Esophagus muscularis mucosa (tissue), 4 donors: Measurements from ENCODE around the gene DYNLL2. TPM values are rescaled to one million over a fixed set of nuclear protein-coding genes. Genes with fewer than 3 reads are reported as not detected.

Experiments
- DNase-seq: peaks from one replicate; pipeline ENCODE4 v3.0.0-alpha.2; 2017; ENCODE audit errors: extremely low spot score
- H3K27ac ChIP-seq, 4 donors: fragments of 200-600 bp; sonication (generic); replicated peaks in 1 of 4; 1 replicate in 3 of 4; 2 replicates in 1 of 4; pipeline ENCODE4 v1.5.1; 2016 to 2019; ENCODE audit warnings: mild to moderate bottlenecking in 1 of 4
- H3K27me3 ChIP-seq, 4 donors: fragments of 200-600 bp; sonication (generic); one replicate each; pipeline versions ENCODE4 v1.5.1 to v1.6.0; 2016 to 2019
- H3K36me3 ChIP-seq, 4 donors: fragments of 200-600 bp; sonication (generic); one replicate each; pipeline ENCODE4 v1.5.1; 2016 to 2019
- H3K4me1 ChIP-seq, 4 donors: fragments of 200-600 bp; sonication (generic); one replicate each; pipeline ENCODE4 v1.5.1; 2016 to 2019
- H3K4me3 ChIP-seq, 4 donors: fragments of 200-600 bp; sonication (generic); 1 replicate in 2 of 4; 2 replicates in 2 of 4; pipeline ENCODE4 v1.5.1; 2016 to 2019; ENCODE audit warnings: mild to moderate bottlenecking in 4 of 4, moderate library complexity in 1 of 4
- H3K9me3 ChIP-seq, 4 donors: fragments of 200-600 bp; sonication (generic); 1 replicate in 3 of 4; 2 replicates in 1 of 4; pipeline ENCODE4 v1.5.1; 2016 to 2019
- CTCF ChIP-seq, 3 experiments: fragments of 200-600 bp in 2 of 3; fragments of 450-650 bp in 1 of 3; sonication (generic) in 2 of 3; IDR thresholded peaks; one replicate each; pipeline ENCODE4 v1.5.1; 2017 to 2019; ENCODE audit warnings: antibody characterized with exemption in 3 of 3, mild to moderate bottlenecking in 2 of 3, moderate library complexity in 1 of 3
- EP300 ChIP-seq: sonication (generic); formaldehyde crosslinking; IDR thresholded peaks from one replicate; pipeline ENCODE4 v1.6.1; 2017; ENCODE audit warnings: antibody characterized with exemption
- POLR2A ChIP-seq: fragments of 450-650 bp; IDR thresholded peaks from one replicate; pipeline ENCODE4 v1.6.1; 2017; ENCODE audit warnings: antibody characterized with exemption, moderate library complexity, mild to moderate bottlenecking, low read depth
- POLR2AphosphoS5 ChIP-seq, 2 donors: sonication (generic); formaldehyde crosslinking; IDR thresholded peaks; one replicate each; pipeline ENCODE4 v1.6.1; 2017; ENCODE audit warnings: antibody characterized with exemption in 2 of 2
- WGBS: methylation state at CpG from one replicate; pipeline ENCODE4 v1.1.5; 2018; 5-methylcytosine and 5-hydroxymethylcytosine counted together
- intact Hi-C: fragments of 100-400 bp; cut with DNase I; formaldehyde crosslinking; loops from one replicate; pipeline ENCODE4 v1.15.1; 2023
- total RNA-seq, 4 donors: library from RNA; depleted of rRNA; stranded (reverse); fragments of >200 nt; gene quantifications; one replicate each; pipeline versions ENCODE4 v1.1.0 to v1.2.1, GENCODE V29; 2016

The DYNLL2 gene
- total RNA-seq, 4 donors from 2014 or later, result 22.2 to 37.0 (median 36.3) TPM

DNA sequence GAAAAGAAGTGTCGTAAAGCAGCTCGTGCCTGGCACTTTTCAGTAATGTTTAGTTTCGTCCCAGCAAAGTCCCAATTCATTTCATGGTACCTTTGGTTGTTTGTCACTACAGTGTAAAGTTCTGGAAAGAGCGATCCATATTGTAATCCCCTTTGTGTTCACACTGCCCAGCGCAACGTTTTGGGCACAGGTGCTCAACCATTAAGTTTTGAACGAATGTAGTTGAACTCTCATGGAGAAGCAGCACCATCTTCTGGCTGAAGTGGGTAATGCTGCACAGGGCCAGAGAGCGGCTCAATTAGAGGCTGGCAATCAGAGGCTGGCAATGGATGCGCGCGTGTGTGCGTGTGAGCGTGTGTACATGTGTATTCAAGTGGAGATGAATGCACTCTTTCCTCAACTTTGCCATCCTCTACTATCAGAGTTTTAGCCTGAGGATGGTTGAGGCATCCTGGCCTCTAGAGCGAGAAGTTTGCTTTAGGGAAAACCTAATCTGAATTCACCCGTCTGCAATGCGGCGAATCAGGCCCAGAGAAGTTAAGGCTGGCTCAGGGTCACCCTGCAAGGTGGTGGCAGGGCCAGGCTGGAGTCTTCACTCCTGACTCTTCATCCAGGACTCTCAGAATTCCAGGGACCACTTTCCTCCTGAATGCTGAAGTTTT, 29.9 kb downstream of the DYNLL2 start:
- H3K4me1 ChIP-seq, result peaks cover 0 to 7% (median 4%) of the 10 kb centered on the region in 4 donors
- DNase-seq, result peak; percentile 95
- no peak overlapping the region for H3K27ac ChIP-seq
- TF ChIP-seq POLR2AphosphoS5 (IDR thresholded peaks at IDR 0.05) (peak; percentile 42 to 51), POLR2A (no peak), CTCF (IDR thresholded peaks at IDR 0.05) (peak; percentile 93 to 99 (median 95))
- H3K9me3 ChIP-seq, result no peaks in the 10 kb centered on the region
- 33% methylated on average over 15 of the region's 17 CpGs for WGBS
- H3K4me3 ChIP-seq, result no peak overlapping the region
- no peaks in the 10 kb centered on the region for H3K36me3 ChIP-seq
- H3K27me3 ChIP-seq, result peaks cover 0 to 8% (median 0%) of the 10 kb centered on the region in 4 donors
- intact Hi-C loops, result loop anchor here (5.0 to 10.0 kb wide), 2 partner anchors 106 to 998 kb away; partner anchors contain the start of gene SRSF1

DNA sequence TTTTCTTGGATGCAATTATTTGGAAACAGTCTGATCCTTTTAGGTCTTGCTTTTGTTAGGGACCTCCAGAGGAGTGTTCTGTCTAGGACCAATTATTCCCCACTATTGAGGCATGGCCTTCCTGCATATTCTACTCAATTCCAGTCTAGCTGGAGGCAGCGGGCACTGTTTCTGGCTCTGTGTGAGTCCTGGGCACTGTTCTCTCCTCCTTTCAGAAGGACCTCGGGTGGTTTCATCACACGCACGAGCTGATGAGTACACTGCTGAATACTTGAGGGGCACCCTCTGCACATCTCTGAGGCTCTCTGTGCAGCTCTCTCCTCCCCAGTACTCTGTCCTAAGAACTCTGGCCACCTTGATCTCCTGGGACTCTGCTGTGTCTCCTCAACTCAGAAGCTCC, 30.7 kb downstream of the DYNLL2 start:
- no peak for DNase-seq
- Histone ChIP-seq H3K9me3 (no peaks in the 10 kb centered on the region), H3K27ac (no peak overlapping the region), H3K27me3 (peaks cover 0 to 13% (median 0%) of the 10 kb centered on the region in 4 donors), H3K4me1 (peaks cover 0 to 7% (median 4%) of the 10 kb centered on the region in 4 donors), H3K4me3 (no peak overlapping the region), H3K36me3 (no peaks in the 10 kb centered on the region)
- intact Hi-C loops, result loop anchor here (5.0 to 10.0 kb wide), 2 partner anchors 107 to 999 kb away; partner anchors contain the start of gene SRSF1
- 86% methylated on average over 4 of the region's 4 CpGs for WGBS
- no peak for TF ChIP-seq EP300
- TF ChIP-seq CTCF (IDR thresholded peaks at IDR 0.05), result no peak
- TF ChIP-seq POLR2A, result no peak
- TF ChIP-seq POLR2AphosphoS5 (IDR thresholded peaks at IDR 0.05), result no peak

DNA sequence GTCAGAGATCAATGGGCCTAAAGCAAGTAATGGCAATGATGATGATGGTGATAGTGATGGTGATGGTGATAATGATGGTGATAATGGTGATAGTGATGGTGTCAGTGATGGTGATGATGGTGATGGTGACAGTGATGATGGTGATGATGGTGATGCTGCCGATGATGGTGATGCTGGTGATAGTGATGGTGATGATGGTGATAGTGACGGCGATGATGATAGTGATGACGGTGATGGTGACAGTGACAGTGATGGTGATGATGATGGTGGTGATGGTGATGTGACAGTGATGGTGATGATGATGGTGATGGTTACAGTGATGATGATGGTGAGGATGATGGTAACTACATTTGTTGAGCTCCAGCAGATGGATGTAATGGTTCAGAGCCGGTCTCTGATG, 34.2 kb downstream of the DYNLL2 start:
- H3K9me3 ChIP-seq, result no peaks in the 10 kb centered on the region
- H3K36me3 ChIP-seq, result no peaks in the 10 kb centered on the region
- TF ChIP-seq CTCF (IDR thresholded peaks at IDR 0.05), result no peak
- TF ChIP-seq POLR2A, result no peak
- TF ChIP-seq EP300, result no peak
- no peak for TF ChIP-seq POLR2AphosphoS5 (IDR thresholded peaks at IDR 0.05)
- intact Hi-C loops, result loop anchor here (10.0 kb wide), 1 partner anchor 1003 kb away; no protein-coding TSS in a partner anchor
- no peak overlapping the region for H3K27ac ChIP-seq
- WGBS, result 80% methylated on average over 5 of the region's 5 CpGs
- peaks cover 0 to 21% (median 0%) of the 10 kb centered on the region in 4 donors for H3K27me3 ChIP-seq
- DNase-seq, result peak; percentile 78
- H3K4me1 ChIP-seq, result peaks cover 0 to 7% (median 4%) of the 10 kb centered on the region in 4 donors
- H3K4me3 ChIP-seq, result no peak overlapping the region

DNA sequence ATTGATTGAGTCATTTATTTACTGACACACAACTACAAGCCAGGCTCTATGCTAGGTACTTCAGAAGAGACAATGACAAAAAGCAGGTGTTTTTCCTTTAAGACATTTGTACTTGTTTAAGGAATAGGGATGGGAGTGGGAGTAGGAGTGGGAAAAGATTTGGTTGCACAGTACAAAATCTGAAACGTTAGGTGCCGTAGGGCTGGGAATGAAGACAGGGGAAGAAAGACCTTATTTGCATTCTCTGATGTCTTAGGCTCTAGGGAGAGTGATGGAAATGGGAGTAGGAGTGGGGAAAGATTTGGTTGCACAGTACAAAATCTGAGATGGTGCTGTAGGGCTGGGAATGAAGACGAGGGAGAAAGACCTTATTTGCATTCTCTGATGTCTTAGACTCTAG, 36.3 kb downstream of the DYNLL2 start:
- Histone ChIP-seq H3K9me3 (no peaks in the 10 kb centered on the region), H3K27me3 (peaks cover 0 to 28% (median 0%) of the 10 kb centered on the region in 4 donors), H3K36me3 (no peaks in the 10 kb centered on the region), H3K4me1 (no peaks in the 10 kb centered on the region), H3K27ac (no peak overlapping the region), H3K4me3 (no peak overlapping the region)
- intact Hi-C loops, result loop anchor here (10.0 kb wide), 1 partner anchor 1005 kb away; no protein-coding TSS in a partner anchor
- no peak for TF ChIP-seq EP300
- no peak for TF ChIP-seq POLR2AphosphoS5 (IDR thresholded peaks at IDR 0.05)
- TF ChIP-seq POLR2A, result no peak
- TF ChIP-seq CTCF (IDR thresholded peaks at IDR 0.05), result no peak
- 56% methylated on average over 3 of the region's 3 CpGs for WGBS
- DNase-seq, result no peak
